Activated naive CD4-positive, alpha-beta T cell treated with anti-CD3 and anti-CD28 coated beads, Interleukin-2, amount 50 U/mL, for 24 hours (primary cell): ENCODE results near the gene CHD5.
A peak's percentile ranks its signal among the peaks of the same experiment; 100 is the strongest.

Experiments used
- H3K27ac Mint-ChIP-seq: one replicate; pipeline ENCODE4 v1.8.0; 2021; ENCODE audit warnings: mild to moderate bottlenecking, mixed read lengths
- H3K27me3 Mint-ChIP-seq: one replicate; pipeline ENCODE4 v1.8.0; 2021; ENCODE audit warnings: mixed read lengths
- H3K36me3 Mint-ChIP-seq: one replicate; pipeline ENCODE4 v1.8.0; 2021; ENCODE audit warnings: mixed read lengths
- H3K4me1 Mint-ChIP-seq: one replicate; pipeline ENCODE4 v1.8.0; 2021; ENCODE audit warnings: mixed read lengths
- H3K4me3 Mint-ChIP-seq: one replicate; pipeline ENCODE4 v1.8.0; 2021; ENCODE audit warnings: mild to moderate bottlenecking, mixed read lengths
- H3K9me3 Mint-ChIP-seq: one replicate; pipeline ENCODE4 v1.8.0; 2021; ENCODE audit warnings: mixed read lengths

Gene CHD5

DNA sequence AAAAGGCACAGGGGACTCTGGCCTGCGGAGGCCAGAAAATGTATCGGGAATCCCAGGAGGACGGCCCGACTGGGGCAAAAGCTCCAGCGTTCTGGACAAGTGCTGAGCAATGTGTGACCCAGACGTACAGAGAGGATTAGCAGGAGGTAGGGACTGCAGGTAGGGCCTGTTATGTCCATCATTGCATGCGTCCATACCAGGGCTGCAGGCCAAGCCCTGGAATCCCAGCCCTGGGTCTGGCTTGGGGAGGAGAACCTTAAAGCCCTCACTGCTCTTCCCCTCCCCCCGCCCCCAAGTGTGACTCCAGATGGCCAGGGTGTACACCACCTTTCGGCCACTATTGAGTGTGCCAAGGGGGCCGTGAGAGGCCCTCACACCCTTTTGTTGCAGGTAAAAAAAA, 27.8 kb upstream of the CHD5 start:
- Mint-ChIP-seq H3K27ac (no peak overlapping the region), H3K36me3 (no peaks in the 10 kb centered on the region), H3K9me3 (no peaks in the 10 kb centered on the region), H3K4me3 (no peak overlapping the region), H3K27me3 (peaks cover 15% of the 10 kb centered on the region), H3K4me1 (peaks cover 3% of the 10 kb centered on the region)

- Mint-ChIP-seq H3K27ac (no peak overlapping the region), H3K36me3 (no peaks in the 10 kb centered on the region), H3K27me3 (peaks cover 15% of the 10 kb centered on the region), H3K9me3 (no peaks in the 10 kb centered on the region), H3K4me1 (peaks cover 3% of the 10 kb centered on the region), H3K4me3 (peak overlapping the region; percentile 63)
Observed at GRCh38 chr1:6207075-6207885, 27.2 kb upstream of the CHD5 start.

- Mint-ChIP-seq H3K27ac (no peak overlapping the region), H3K4me1 (peaks cover 3% of the 10 kb centered on the region), H3K36me3 (no peaks in the 10 kb centered on the region), H3K27me3 (peaks cover 15% of the 10 kb centered on the region), H3K9me3 (no peaks in the 10 kb centered on the region), H3K4me3 (peak overlapping the region; percentile 63)
Observed at GRCh38 chr1:6206520-6206855, 26.4 kb upstream of the CHD5 start.

- H3K36me3 Mint-ChIP-seq = no peaks in the 10 kb centered on the region
- H3K4me3 Mint-ChIP-seq = peak within 1 kb of the TSS; percentile 80
- no peaks in the 10 kb centered on the region for H3K9me3 Mint-ChIP-seq
- peaks cover 15% of the 10 kb centered on the region for H3K27me3 Mint-ChIP-seq
- peaks cover 5% of the 10 kb centered on the region for H3K4me1 Mint-ChIP-seq
- H3K27ac Mint-ChIP-seq = no peak within 1 kb of the TSS
Observed at GRCh38 chr1:6205849-6206519, 25.9 kb upstream of the CHD5 start, which contains the start of gene RNF207. Gene RNF207 (plus strand): TSS chr1:6206119. CDS start chr1:6206536, 417 bp downstream.

- H3K27me3 Mint-ChIP-seq = peaks cover 5% of the 10 kb centered on the region
- peak overlapping the region; percentile 7 for H3K4me3 Mint-ChIP-seq
- peaks cover 12% of the 10 kb centered on the region for H3K36me3 Mint-ChIP-seq
- H3K27ac Mint-ChIP-seq = no peak overlapping the region
- no peaks in the 10 kb centered on the region for H3K9me3 Mint-ChIP-seq
- peaks cover 36% of the 10 kb centered on the region for H3K4me1 Mint-ChIP-seq
Observed at GRCh38 chr1:6202256-6202655, 22.1 kb upstream of the CHD5 start.

DNA sequence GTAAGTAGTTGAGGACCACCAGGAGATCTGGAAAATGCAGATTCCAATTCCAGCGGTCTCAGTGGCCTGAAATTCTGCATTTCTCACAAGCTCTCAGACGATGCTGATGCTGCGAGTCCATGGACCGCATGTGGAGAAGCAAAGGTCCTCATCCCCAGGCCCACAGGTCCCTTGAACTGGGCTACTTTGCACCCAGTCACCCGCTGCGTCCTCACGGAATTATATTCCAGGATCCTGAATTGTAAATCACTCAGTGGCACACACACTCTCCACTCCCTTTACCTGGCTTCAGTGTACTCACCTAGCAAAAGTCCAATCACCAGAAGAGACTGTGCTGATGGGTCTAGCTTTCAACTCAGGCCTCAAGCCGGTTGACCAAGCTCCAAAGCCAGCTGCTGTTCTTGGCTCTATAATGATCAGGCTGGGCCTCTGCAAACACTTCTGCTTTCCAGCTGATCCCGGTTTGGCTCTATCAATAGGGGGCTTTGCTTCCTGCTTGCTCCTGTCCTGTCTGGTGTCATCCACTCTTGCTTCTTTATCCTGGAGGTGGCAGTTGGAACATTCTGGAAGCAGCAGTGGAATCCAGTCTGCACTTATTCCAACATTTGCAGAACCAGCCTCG, 20.2 kb upstream of the CHD5 start:
- H3K36me3 Mint-ChIP-seq = peaks cover 19% of the 10 kb centered on the region
- H3K27ac Mint-ChIP-seq = peak overlapping the region; percentile 98
- H3K4me3 Mint-ChIP-seq = peak overlapping the region; percentile 100
- H3K9me3 Mint-ChIP-seq = no peaks in the 10 kb centered on the region
- peaks cover 1% of the 10 kb centered on the region for H3K27me3 Mint-ChIP-seq
- H3K4me1 Mint-ChIP-seq = peaks cover 48% of the 10 kb centered on the region

- H3K27ac Mint-ChIP-seq = peak within 1 kb of the TSS; percentile 98
- peaks cover 46% of the 10 kb centered on the region for H3K4me1 Mint-ChIP-seq
- peaks cover 19% of the 10 kb centered on the region for H3K36me3 Mint-ChIP-seq
- peak within 1 kb of the TSS; percentile 100 for H3K4me3 Mint-ChIP-seq
- H3K27me3 Mint-ChIP-seq = peaks cover 1% of the 10 kb centered on the region
- H3K9me3 Mint-ChIP-seq = no peaks in the 10 kb centered on the region
Observed at GRCh38 chr1:6199298-6200187, 19.4 kb upstream of the CHD5 start, which contains the start of gene RPL22. Gene RPL22 (minus strand): TSS chr1:6199595. CDS start chr1:6199573, 22 bp downstream.

DNA sequence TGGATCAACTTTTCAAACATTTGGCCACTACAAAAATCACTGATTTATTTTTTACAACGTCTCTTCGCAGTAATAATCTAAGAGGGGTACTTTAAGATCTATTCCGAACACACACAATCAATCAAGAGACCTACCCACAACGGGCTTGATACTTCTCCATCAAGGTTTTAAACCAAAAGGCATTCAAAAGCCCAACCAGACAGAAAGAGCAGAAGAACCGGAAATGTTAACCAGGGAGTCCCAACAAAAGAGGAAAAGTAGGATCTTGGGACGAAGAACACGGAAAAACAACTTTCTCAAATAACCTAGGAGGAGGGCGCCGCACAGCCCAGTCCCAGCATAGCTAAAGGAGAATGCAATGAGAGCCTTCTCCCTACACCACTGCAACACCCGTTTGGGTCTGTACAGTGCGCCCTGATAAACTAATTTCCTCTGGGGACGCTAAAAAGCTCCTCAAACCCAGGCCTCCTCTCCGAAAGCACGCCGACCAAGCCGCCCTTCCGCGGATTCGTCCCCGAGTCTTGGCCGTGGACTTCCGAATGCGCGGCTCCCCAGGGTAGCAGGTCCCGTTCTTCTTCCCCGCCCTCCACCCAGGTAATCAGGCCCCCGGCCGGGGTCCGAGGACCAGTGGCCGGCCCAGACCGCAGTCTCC, 18.7 kb upstream of the CHD5 start:
- Mint-ChIP-seq H3K27me3 (no peaks in the 10 kb centered on the region), H3K4me3 (peak overlapping the region; percentile 100), H3K27ac (peak overlapping the region; percentile 98), H3K4me1 (peaks cover 49% of the 10 kb centered on the region), H3K9me3 (no peaks in the 10 kb centered on the region), H3K36me3 (peaks cover 19% of the 10 kb centered on the region)

DNA sequence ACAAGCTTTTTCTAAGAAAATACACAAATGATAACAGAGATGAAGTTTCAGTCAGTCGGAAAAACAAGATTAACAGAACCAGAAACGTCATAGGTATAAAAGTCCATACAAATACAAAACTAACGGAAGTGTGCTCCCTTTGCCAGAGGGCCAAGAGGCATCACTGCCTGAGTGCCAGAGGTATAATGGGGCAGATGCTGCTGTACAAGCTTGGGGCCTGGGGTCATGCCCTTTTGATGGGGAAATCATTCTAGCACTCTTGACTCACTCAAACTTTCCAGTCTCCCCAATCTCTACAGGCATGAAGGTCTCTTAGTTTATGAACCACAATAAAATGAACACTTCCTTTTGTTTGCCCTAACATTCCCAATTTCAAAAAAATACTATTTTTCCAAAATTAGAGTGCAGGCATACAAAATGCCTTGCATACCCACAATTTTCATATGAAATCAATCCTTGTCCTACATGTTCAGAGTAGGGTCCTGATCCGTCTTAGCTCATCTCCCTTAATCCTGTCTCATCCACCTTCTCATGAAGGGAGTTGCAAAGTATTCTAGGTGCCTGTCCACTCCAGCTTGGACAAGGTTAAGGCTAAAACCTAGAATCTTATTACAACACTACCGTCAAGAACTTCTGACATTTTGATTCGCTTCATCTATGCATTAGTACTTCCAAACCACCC, 17.8 kb upstream of the CHD5 start:
- H3K27me3 Mint-ChIP-seq = no peaks in the 10 kb centered on the region
- peaks cover 21% of the 10 kb centered on the region for H3K36me3 Mint-ChIP-seq
- H3K4me3 Mint-ChIP-seq = peak overlapping the region; percentile 100
- H3K9me3 Mint-ChIP-seq = no peaks in the 10 kb centered on the region
- H3K27ac Mint-ChIP-seq = peak overlapping the region; percentile 98
- peaks cover 51% of the 10 kb centered on the region for H3K4me1 Mint-ChIP-seq

GRCh38 chr1:6191968-6192367, 11.8 kb upstream of the CHD5 start:
- H3K9me3 Mint-ChIP-seq = no peaks in the 10 kb centered on the region
- H3K4me1 Mint-ChIP-seq = peaks cover 33% of the 10 kb centered on the region
- H3K27me3 Mint-ChIP-seq = no peaks in the 10 kb centered on the region
- peaks cover 16% of the 10 kb centered on the region for H3K36me3 Mint-ChIP-seq
- H3K27ac Mint-ChIP-seq = no peak overlapping the region
- H3K4me3 Mint-ChIP-seq = no peak overlapping the region

DNA sequence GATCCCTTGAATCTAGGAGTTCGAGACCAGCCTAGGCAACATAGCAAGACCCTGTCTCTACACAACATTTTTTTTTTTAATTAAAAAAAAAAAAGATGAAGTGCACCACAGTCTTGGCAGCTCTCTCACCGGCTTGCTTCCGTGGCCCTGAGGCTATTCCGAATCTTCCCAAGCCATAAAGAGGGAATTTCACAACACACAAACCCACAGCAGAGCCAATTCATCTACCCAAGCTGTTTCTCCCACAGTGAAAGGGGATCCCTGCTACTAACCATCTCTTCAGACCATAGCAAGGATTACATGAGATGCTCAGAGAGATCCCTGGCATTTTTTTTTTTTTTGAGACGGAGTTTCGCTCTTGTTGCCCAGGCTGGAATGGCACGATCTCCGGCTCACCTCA, 8.3 kb upstream of the CHD5 start:
- H3K27me3 Mint-ChIP-seq = no peaks in the 10 kb centered on the region
- peaks cover 30% of the 10 kb centered on the region for H3K4me1 Mint-ChIP-seq
- no peak overlapping the region for H3K27ac Mint-ChIP-seq
- H3K36me3 Mint-ChIP-seq = peaks cover 14% of the 10 kb centered on the region
- no peak overlapping the region for H3K4me3 Mint-ChIP-seq
- no peaks in the 10 kb centered on the region for H3K9me3 Mint-ChIP-seq

DNA sequence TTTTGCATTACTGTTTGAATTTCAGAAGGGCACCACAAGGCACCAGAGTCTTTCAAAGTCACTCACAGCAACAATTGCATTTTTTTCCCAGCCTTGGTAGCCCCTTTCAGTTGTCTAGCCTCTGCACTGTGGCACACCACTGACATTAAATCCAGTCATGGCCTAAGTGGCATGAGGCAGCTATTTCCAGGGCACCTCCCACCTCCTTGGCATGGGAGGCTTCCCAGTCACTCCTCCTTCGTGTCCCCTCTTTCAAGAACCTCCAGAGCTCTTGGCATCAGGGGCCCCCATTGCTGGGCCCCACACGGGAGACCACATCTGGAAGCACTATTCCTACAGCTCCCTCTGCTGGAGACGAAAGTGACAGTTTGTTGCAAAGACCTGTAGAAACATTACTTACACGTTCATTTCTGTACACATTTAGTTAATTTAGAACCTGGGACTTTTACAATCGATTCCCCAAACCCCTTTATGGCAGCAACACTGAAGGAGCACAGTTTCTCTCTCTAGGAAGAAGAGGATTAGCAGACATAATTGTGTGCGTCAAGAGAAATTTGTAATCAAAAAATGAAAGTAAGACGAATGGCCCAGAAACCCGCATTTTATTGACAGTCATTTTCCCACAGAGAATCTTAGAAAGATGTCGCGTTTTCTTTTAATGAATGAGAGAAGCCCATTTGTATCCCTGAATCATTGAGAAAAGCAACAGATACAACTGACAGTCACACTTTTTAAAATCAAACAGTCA, 5.7 kb upstream of the CHD5 start:
- Mint-ChIP-seq H3K27ac (peak overlapping the region; percentile 30), H3K9me3 (no peaks in the 10 kb centered on the region), H3K4me3 (no peak overlapping the region), H3K36me3 (peaks cover 9% of the 10 kb centered on the region), H3K4me1 (peaks cover 34% of the 10 kb centered on the region), H3K27me3 (peaks cover 6% of the 10 kb centered on the region)

DNA sequence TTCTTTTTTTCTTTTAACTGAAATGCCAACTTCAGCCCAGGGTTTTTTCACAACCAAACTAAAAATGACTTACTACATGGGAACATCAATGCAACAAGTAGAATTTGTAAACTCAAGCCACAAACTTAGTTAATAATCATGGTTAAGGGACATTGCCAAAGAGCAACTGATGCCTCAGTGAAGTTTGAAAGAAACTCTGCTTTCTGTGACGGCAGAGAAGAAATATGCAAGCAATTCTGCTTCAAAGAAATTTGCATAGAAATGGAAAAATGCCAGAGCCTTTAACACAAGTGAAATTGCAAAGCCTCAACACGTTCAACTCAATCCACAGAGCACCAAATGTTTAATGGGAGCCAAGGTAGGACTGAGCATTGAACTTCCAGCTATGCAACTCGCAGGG, 5.0 kb upstream of the CHD5 start:
- H3K4me3 Mint-ChIP-seq = no peak overlapping the region
- H3K9me3 Mint-ChIP-seq = no peaks in the 10 kb centered on the region
- peaks cover 9% of the 10 kb centered on the region for H3K36me3 Mint-ChIP-seq
- H3K4me1 Mint-ChIP-seq = peaks cover 32% of the 10 kb centered on the region
- no peak overlapping the region for H3K27ac Mint-ChIP-seq
- H3K27me3 Mint-ChIP-seq = peaks cover 8% of the 10 kb centered on the region
